ENCODE results near the gene ACSM2B. TPM values are rescaled to one million over a fixed set of nuclear protein-coding genes. Genes with fewer than 3 reads are reported as not detected.

Gene ACSM2B
- total and polyA plus RNA-seq, 2 of the 4 experiments (the other 2 are of a cell fraction) = not detected

DNA sequence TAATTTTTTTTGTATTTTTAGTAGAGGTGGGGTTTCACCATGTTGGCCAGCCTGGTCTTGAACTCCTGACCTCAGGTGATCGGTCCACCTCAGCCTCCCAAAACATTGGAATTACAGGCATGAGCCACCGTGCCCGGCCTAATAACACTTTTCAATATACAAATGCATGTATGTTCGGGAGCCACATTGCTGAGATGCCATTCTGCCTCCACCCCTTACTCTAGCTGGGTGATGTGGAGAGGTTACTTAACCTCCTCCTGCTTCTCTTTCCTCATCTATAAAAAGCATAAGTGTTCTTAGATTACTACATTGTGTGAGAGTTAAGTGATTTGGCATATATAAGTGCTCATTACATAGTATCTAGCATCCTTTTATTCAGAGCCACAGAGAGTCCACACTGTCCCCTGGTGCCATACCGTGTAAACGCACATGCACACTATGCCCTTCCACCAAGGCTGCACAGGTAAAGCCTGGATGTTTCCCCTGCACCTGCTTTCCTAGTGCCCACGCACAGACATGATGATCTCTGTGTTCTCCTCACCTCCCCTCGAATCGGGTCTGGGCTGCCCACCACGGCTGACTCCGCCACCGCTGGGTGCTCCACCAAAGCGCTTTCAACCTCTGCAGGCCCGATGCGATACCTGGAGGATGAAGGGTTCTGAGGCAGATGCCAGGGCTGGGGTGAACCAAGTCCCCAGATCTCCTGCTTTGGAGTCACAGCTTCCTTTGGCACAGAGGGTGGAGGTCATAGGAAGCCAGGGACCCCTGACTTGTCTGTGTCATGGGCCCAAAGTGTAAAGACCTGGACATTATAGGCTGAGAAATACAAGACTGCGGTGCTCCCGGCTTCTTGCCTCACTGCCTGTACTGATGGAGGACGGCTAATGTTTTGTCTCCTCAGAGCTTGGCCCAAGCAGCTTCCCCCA lies 49.0 kb upstream of the ACSM2B start:
- BruUV-seq (replicated peaks) = no TSS peak
- no peak overlapping the region for H3K4me2 ChIP-seq (ENCODE audit: low read depth, low read length)
- no peaks in the 10 kb centered on the region for H3K4me1 ChIP-seq (ENCODE audit: control insufficient read depth, insufficient read depth, low read length)
- H3K27ac ChIP-seq (ENCODE audit: insufficient read depth, low read length) = no peak overlapping the region
- no peaks in the 10 kb centered on the region for H3K79me1 ChIP-seq (ENCODE audit: low read depth in 1 of 2, low read length in 2 of 2)
- no peak overlapping the region for H2AK9ac ChIP-seq (replicated peaks; ENCODE audit: low read depth, low read length, poor library complexity)
- DNase-seq (no peak), ATAC-seq (ENCODE audit: low read depth) (no peak)
- H3K56ac ChIP-seq (ENCODE audit: extremely low read depth, insufficient read depth, low read length) = no peak overlapping the region
- dilution Hi-C loops (cut with HindIII; ENCODE audit: low sequenced_read_pairs, unreplicated experiment) (no loop called here), in situ Hi-C loops (cut with MboI; ENCODE audit: low sequenced_read_pairs) (no loop called here), intact Hi-C loops (cut with micrococcal nuclease) (no loop called here)
- H3K23ac ChIP-seq (ENCODE audit: low read depth, low read length) = no peak overlapping the region
- H2AK5ac ChIP-seq (ENCODE audit: low read depth, low read length) = no peak overlapping the region
- H4K5ac ChIP-seq (ENCODE audit: low read depth, low read length) = no peak overlapping the region
- no peak overlapping the region for H3K18ac ChIP-seq (ENCODE audit: low read depth, low read length)
- H2BK5ac ChIP-seq (ENCODE audit: low read depth, low read length, poor library complexity, severe bottlenecking) = no peak overlapping the region
- no peak overlapping the region for H2BK15ac ChIP-seq (ENCODE audit: low read depth, low read length)
- no peaks in the 10 kb centered on the region for H3K9me1 ChIP-seq (ENCODE audit: insufficient read depth, low read length)
- H4K8ac ChIP-seq (ENCODE audit: low read depth in 2 of 2, low read length in 2 of 2) = no peak overlapping the region
- no peak overlapping the region for H3K4ac ChIP-seq (ENCODE audit: low read depth, low read length)
- POLR2A ChIA-PET (ENCODE audit: unreplicated experiment) = no interaction called here
- H3K36me3 ChIP-seq (ENCODE audit: control insufficient read depth, insufficient read depth, low read length) = no peaks in the 10 kb centered on the region
- H3K4me3 ChIP-seq (ENCODE audit: insufficient read depth, low read depth, low read length) = no peak overlapping the region
- H4K20me1 ChIP-seq (ENCODE audit: insufficient read depth, low read length) = no peaks in the 10 kb centered on the region
- no peaks in the 10 kb centered on the region for H3K27me3 ChIP-seq (ENCODE audit: control insufficient read depth, insufficient read depth, low read length)
- H4K91ac ChIP-seq (ENCODE audit: insufficient read depth, low read depth, low read length) = no peak overlapping the region
- H3K14ac ChIP-seq (replicated peaks; ENCODE audit: low read depth, low read length) = no peak overlapping the region
- H2AFZ ChIP-seq (replicated peaks; ENCODE audit: low read length, poor library complexity) = peak overlapping the region; percentile 32
- CTCF ChIA-PET = no interaction called here
- H3K9ac ChIP-seq (ENCODE audit: low read depth, low read length) = no peak overlapping the region
- no peak overlapping the region for H2BK120ac ChIP-seq (ENCODE audit: low read depth, low read length)
- WGBS, 2 experiments (ENCODE audit: extremely low coverage in 2 of 2, insufficient read length in 1 of 2) = no CpG with 5 or more reads among the region's 18 CpGs
- peaks cover 6% of the 10 kb centered on the region; the same call in 1 of the 2 replicates for H3K9me3 ChIP-seq (ENCODE audit: control insufficient read depth, insufficient read depth, low read length)
- H2BK20ac ChIP-seq (ENCODE audit: low read depth, low read length) = no peak overlapping the region
- no peak for TF ChIP-seq FOS (IDR thresholded peaks at IDR 0.05; ENCODE audit: low read depth, low read length)
- TF ChIP-seq CHD1 (IDR thresholded peaks at IDR 0.05; ENCODE audit: low read depth, low read length) = no peak
- TF ChIP-seq, protein P1, sequence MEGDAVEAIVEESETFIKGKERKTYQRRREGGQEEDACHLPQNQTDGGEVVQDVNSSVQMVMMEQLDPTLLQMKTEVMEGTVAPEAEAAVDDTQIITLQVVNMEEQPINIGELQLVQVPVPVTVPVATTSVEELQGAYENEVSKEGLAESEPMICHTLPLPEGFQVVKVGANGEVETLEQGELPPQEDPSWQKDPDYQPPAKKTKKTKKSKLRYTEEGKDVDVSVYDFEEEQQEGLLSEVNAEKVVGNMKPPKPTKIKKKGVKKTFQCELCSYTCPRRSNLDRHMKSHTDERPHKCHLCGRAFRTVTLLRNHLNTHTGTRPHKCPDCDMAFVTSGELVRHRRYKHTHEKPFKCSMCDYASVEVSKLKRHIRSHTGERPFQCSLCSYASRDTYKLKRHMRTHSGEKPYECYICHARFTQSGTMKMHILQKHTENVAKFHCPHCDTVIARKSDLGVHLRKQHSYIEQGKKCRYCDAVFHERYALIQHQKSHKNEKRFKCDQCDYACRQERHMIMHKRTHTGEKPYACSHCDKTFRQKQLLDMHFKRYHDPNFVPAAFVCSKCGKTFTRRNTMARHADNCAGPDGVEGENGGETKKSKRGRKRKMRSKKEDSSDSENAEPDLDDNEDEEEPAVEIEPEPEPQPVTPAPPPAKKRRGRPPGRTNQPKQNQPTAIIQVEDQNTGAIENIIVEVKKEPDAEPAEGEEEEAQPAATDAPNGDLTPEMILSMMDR (conservative IDR thresholded peaks at IDR 0.05; ENCODE audit: low read depth, low read length) = no peak
- TF ChIP-seq, protein P2, sequence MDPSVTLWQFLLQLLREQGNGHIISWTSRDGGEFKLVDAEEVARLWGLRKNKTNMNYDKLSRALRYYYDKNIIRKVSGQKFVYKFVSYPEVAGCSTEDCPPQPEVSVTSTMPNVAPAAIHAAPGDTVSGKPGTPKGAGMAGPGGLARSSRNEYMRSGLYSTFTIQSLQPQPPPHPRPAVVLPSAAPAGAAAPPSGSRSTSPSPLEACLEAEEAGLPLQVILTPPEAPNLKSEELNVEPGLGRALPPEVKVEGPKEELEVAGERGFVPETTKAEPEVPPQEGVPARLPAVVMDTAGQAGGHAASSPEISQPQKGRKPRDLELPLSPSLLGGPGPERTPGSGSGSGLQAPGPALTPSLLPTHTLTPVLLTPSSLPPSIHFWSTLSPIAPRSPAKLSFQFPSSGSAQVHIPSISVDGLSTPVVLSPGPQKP (IDR thresholded peaks at IDR 0.05; ENCODE audit: borderline replicate concordance, low read depth, low read length) = no peak
- TF ChIP-seq RCOR1 (IDR thresholded peaks at IDR 0.05; ENCODE audit: insufficient replicate concordance, low read length) = no peak
- TF ChIP-seq, protein P3, sequence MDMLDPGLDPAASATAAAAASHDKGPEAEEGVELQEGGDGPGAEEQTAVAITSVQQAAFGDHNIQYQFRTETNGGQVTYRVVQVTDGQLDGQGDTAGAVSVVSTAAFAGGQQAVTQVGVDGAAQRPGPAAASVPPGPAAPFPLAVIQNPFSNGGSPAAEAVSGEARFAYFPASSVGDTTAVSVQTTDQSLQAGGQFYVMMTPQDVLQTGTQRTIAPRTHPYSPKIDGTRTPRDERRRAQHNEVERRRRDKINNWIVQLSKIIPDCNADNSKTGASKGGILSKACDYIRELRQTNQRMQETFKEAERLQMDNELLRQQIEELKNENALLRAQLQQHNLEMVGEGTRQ (IDR thresholded peaks at IDR 0.05; ENCODE audit: low read depth, low read length) = no peak
- TF ChIP-seq RFX5 (IDR thresholded peaks at IDR 0.05; ENCODE audit: low read depth, low read length) = no peak
- TF ChIP-seq MXI1 (IDR thresholded peaks at IDR 0.05; ENCODE audit: borderline replicate concordance, low read depth, low read length) = no peak
- TF ChIP-seq BHLHE40 (IDR thresholded peaks at IDR 0.05; ENCODE audit: low read depth, low read length) = no peak
- TF ChIP-seq MAZ (IDR thresholded peaks at IDR 0.05; ENCODE audit: borderline replicate concordance, low read depth, low read length) = no peak
- no peak for TF ChIP-seq CEBPB (IDR thresholded peaks at IDR 0.05; ENCODE audit: low read depth, low read length)
- TF ChIP-seq NFE2L2 (IDR thresholded peaks at IDR 0.05; ENCODE audit: low read depth, low read length) = no peak
- no peak for TF ChIP-seq POLR2A (IDR thresholded peaks at IDR 0.05; ENCODE audit: low read depth, low read length)
- no peak for TF ChIP-seq RAD21 (IDR thresholded peaks at IDR 0.05; ENCODE audit: low read length)
- TF ChIP-seq MAFK (IDR thresholded peaks at IDR 0.05; ENCODE audit: low read depth, low read length) = no peak
